Inferior parietal cortex (tissue), 1 donor: ENCODE results near the gene CACNG5.

Experiments used
- DNase-seq: peaks from one replicate; pipeline ENCODE4 v3.0.0-alpha.2; 2016; ENCODE audit errors: extremely low spot score

Gene CACNG5

GRCh38 chr17:66834919-66835454, at the start of gene CACNG5:
CACNG5 (plus strand) TSS chr17:66835117; CDS start chr17:66877333, 42,216 bp downstream.
- no peak for DNase-seq

- DNase-seq, result no peak
These were observed 48.8 kb upstream of the CACNG5 start for GRCh38 chr17:66786107-66786506.

- no peak for DNase-seq
These were observed 47.0 kb upstream of the CACNG5 start for GRCh38 chr17:66787914-66788313.

GRCh38 chr17:66789093-66789492, 45.8 kb upstream of the CACNG5 start:
- no peak for DNase-seq

- DNase-seq, result no peak
These were observed 44.9 kb upstream of the CACNG5 start for GRCh38 chr17:66789961-66790437.

GRCh38 chr17:66790501-66791061, 44.3 kb upstream of the CACNG5 start:
- no peak for DNase-seq

- DNase-seq, result no peak
These were observed 43.6 kb upstream of the CACNG5 start for GRCh38 chr17:66791347-66791746.

- DNase-seq, result no peak
These were observed 41.1 kb upstream of the CACNG5 start for GRCh38 chr17:66793814-66794213.

- no peak for DNase-seq
These were observed 39.4 kb upstream of the CACNG5 start for GRCh38 chr17:66795486-66795885.

- DNase-seq, result no peak
These were observed 34.9 kb upstream of the CACNG5 start for GRCh38 chr17:66799849-66800537.

GRCh38 chr17:66803474-66803951, 31.4 kb upstream of the CACNG5 start:
- no peak for DNase-seq

- no peak for DNase-seq
These were observed 29.4 kb upstream of the CACNG5 start for GRCh38 chr17:66805567-66805966.

- no peak for DNase-seq
These were observed 27.7 kb upstream of the CACNG5 start for GRCh38 chr17:66807182-66807581.

- no peak for DNase-seq
These were observed 25.5 kb upstream of the CACNG5 start for GRCh38 chr17:66809408-66809807.

- DNase-seq, result no peak
These were observed 23.8 kb upstream of the CACNG5 start for GRCh38 chr17:66810951-66811682.

- no peak for DNase-seq
These were observed 23.2 kb upstream of the CACNG5 start for GRCh38 chr17:66811683-66812054.

- no peak for DNase-seq
These were observed 22.3 kb upstream of the CACNG5 start for GRCh38 chr17:66812571-66812970.

GRCh38 chr17:66813296-66813695, 21.6 kb upstream of the CACNG5 start:
- no peak for DNase-seq

- DNase-seq, result no peak
These were observed 20.9 kb upstream of the CACNG5 start for GRCh38 chr17:66814026-66814425.

GRCh38 chr17:66814570-66814969, 20.3 kb upstream of the CACNG5 start:
- DNase-seq, result no peak

- no peak for DNase-seq
These were observed 17.2 kb upstream of the CACNG5 start for GRCh38 chr17:66817750-66818149.

GRCh38 chr17:66819466-66819865, 15.5 kb upstream of the CACNG5 start:
- DNase-seq, result no peak

GRCh38 chr17:66822009-66822408, 12.9 kb upstream of the CACNG5 start:
- no peak for DNase-seq
